ENCODE results near the gene SLIT3. TPM values are rescaled to one million over a fixed set of nuclear protein-coding genes. Genes with fewer than 3 reads are reported as not detected.

Gene SLIT3
- total and polyA plus RNA-seq, 2 donors, result 8.4 to 9.2 TPM

DNA sequence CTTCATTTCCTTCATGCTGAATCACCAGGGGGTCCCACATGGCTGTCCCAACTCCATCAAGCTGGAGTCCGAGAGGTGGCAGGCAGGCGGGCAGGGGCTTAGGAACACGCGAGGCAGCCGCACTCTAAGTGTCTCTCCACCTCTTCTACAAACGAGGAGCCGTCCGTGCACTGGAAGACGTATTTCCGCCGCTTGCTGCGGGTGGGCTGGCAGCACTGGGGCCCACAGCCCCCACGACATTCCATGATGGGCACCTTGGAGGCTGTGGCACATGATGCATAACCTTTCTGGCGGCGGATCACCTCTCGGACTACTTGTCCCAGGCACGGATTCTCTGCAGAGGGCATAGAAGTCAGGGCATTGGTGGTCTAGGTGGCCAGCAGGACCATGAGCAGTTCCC lies 634.6 kb downstream of the SLIT3 start:
- no peaks in the 10 kb centered on the region for H3K27me3 ChIP-seq (ENCODE audit: control insufficient read depth in 2 of 2, insufficient read depth in 1 of 2, low read length in 1 of 2)
- no peak overlapping the region for H3K27ac ChIP-seq (ENCODE audit: low read depth in 1 of 2, low read length in 1 of 2)
- no peaks in the 10 kb centered on the region for H3K36me3 ChIP-seq (ENCODE audit: control insufficient read depth in 2 of 2, insufficient read depth in 2 of 2, low read length in 1 of 2)
- H3K4me1 ChIP-seq (ENCODE audit: control insufficient read depth in 2 of 2, insufficient read depth in 2 of 2, low read length in 2 of 2), result peaks cover 0 to 18% of the 10 kb centered on the region in 2 donors
- H3K9me3 ChIP-seq (ENCODE audit: control insufficient read depth in 2 of 2, insufficient read depth in 1 of 2, low read length in 1 of 2), result no peaks in the 10 kb centered on the region
- WGBS, result 97% methylated on average over 17 of the region's 17 CpGs
- DNase-seq (ENCODE audit: low read depth in 6 of 9, low spot score in 9 of 9), result no peak
- no peak overlapping the region for H3K4me3 ChIP-seq (ENCODE audit: low read length in 2 of 2)

- WGBS, result 5% methylated on average over 1 of the region's 1 CpG
Measured at GRCh38 chr5:168663276-168664004, 637.5 kb downstream of the SLIT3 start.

DNA sequence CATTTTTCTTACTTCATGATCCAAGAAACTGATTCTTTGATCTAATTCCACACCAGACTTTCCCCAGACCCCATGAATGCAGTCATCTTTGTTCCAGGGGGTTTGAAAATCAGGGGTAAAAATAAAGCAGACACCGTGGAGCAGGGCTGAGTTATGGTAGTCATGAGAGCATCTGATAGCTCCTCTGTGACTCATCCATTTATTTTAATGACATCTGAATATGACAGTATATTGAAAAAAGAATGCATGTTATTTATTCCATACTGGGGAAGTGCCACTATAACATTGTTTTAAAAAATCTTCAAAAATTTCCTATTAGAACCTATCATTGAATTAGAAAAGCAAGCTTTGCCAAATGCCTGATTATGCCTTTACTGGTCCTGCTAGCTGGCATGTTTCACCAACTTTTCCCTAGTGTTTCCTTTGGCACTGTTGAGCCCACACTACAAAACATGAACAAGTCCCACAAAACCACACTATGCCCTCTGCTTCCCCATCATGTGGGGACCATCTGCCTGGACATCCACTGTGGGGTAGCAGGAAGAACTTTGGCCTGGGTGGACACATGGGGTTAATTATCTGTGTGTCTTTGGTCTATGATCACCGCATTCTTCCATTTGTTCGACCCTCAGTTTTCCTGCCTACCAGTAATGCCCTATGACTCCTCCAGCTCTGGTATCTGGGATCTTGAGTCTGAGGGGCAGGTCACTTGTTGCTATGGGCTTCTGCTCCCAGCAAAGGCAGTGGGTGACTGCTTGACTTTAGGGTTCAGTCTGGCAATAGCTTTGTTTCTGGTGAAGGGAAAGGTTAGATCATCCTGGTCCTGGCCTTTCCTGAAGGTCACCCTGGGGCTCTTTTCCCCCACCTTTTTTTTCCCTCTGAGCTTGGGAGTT lies 639.1 kb downstream of the SLIT3 start:
- Histone ChIP-seq H3K4me1 (ENCODE audit: control insufficient read depth in 2 of 2, insufficient read depth in 2 of 2, low read length in 2 of 2) (peaks cover 4 to 18% of the 10 kb centered on the region in 2 donors), H3K27ac (ENCODE audit: low read depth in 1 of 2, low read length in 1 of 2) (no peak overlapping the region), H3K27me3 (ENCODE audit: control insufficient read depth in 2 of 2, insufficient read depth in 1 of 2, low read length in 1 of 2) (no peaks in the 10 kb centered on the region), H3K9me3 (ENCODE audit: control insufficient read depth in 2 of 2, insufficient read depth in 1 of 2, low read length in 1 of 2) (no peaks in the 10 kb centered on the region), H3K36me3 (ENCODE audit: control insufficient read depth in 2 of 2, insufficient read depth in 2 of 2, low read length in 1 of 2) (no peaks in the 10 kb centered on the region), H3K4me3 (ENCODE audit: low read length in 2 of 2) (no peak overlapping the region)
- WGBS, result 94% methylated on average over 3 of the region's 3 CpGs
- no peak for DNase-seq (ENCODE audit: low read depth in 6 of 9, low spot score in 9 of 9)

More at GRCh38 chr5:168663276-168664004, 637.5 kb downstream of the SLIT3 start:
- Histone ChIP-seq H3K4me3 (ENCODE audit: low read length in 2 of 2) (no peak overlapping the region), H3K27ac (ENCODE audit: low read depth in 1 of 2, low read length in 1 of 2) (peak overlapping the region in 1 of 2 donors; percentile 71), H3K27me3 (ENCODE audit: control insufficient read depth in 2 of 2, insufficient read depth in 1 of 2, low read length in 1 of 2) (no peaks in the 10 kb centered on the region), H3K4me1 (ENCODE audit: control insufficient read depth in 2 of 2, insufficient read depth in 2 of 2, low read length in 2 of 2) (peaks cover 4 to 18% of the 10 kb centered on the region in 2 donors), H3K36me3 (ENCODE audit: control insufficient read depth in 2 of 2, insufficient read depth in 2 of 2, low read length in 1 of 2) (no peaks in the 10 kb centered on the region), H3K9me3 (ENCODE audit: control insufficient read depth in 2 of 2, insufficient read depth in 1 of 2, low read length in 1 of 2) (no peaks in the 10 kb centered on the region)
- peak in 4 of 9 donors; percentile 11 to 45 (median 42) for DNase-seq (ENCODE audit: low read depth in 6 of 9, low spot score in 9 of 9)

DNA sequence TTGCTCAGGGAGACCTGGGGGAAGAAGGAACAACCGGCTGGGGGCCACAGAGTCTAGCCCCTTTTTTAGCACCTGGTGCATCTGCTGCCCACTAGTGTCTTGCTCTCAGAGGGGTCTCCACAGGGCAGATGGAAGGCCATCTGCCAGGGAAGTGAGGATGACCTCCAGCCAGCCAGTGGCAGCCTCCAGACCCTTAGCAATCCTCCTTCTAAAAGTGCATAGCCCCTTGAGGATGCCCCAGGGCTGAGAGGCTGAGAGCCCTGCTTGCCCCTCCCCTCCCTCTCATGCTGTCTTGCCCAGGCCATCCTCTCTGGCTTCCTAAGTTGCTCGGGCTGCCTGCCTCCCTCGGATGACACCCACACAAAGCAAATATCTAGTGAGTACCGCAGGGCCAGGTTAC lies 640.2 kb downstream of the SLIT3 start:
- Histone ChIP-seq H3K27me3 (ENCODE audit: control insufficient read depth in 2 of 2, insufficient read depth in 1 of 2, low read length in 1 of 2) (no peaks in the 10 kb centered on the region), H3K9me3 (ENCODE audit: control insufficient read depth in 2 of 2, insufficient read depth in 1 of 2, low read length in 1 of 2) (no peaks in the 10 kb centered on the region), H3K36me3 (ENCODE audit: control insufficient read depth in 2 of 2, insufficient read depth in 2 of 2, low read length in 1 of 2) (no peaks in the 10 kb centered on the region), H3K27ac (ENCODE audit: low read depth in 1 of 2, low read length in 1 of 2) (no peak overlapping the region), H3K4me1 (ENCODE audit: control insufficient read depth in 2 of 2, insufficient read depth in 2 of 2, low read length in 2 of 2) (peaks cover 4 to 18% of the 10 kb centered on the region in 2 donors), H3K4me3 (ENCODE audit: low read length in 2 of 2) (no peak overlapping the region)
- WGBS, result 93% methylated on average over 4 of the region's 4 CpGs
- DNase-seq (ENCODE audit: low read depth in 6 of 9, low spot score in 9 of 9), result no peak

- Histone ChIP-seq H3K4me3 (ENCODE audit: low read length in 2 of 2) (no peak overlapping the region), H3K27ac (ENCODE audit: low read depth in 1 of 2, low read length in 1 of 2) (peak overlapping the region in 1 of 2 donors; percentile 21), H3K9me3 (ENCODE audit: control insufficient read depth in 2 of 2, insufficient read depth in 1 of 2, low read length in 1 of 2) (no peaks in the 10 kb centered on the region), H3K4me1 (ENCODE audit: control insufficient read depth in 2 of 2, insufficient read depth in 2 of 2, low read length in 2 of 2) (peaks cover 9 to 15% of the 10 kb centered on the region in 2 donors), H3K36me3 (ENCODE audit: control insufficient read depth in 2 of 2, insufficient read depth in 2 of 2, low read length in 1 of 2) (no peaks in the 10 kb centered on the region), H3K27me3 (ENCODE audit: control insufficient read depth in 2 of 2, insufficient read depth in 1 of 2, low read length in 1 of 2) (no peaks in the 10 kb centered on the region)
- 91% methylated on average over 5 of the region's 5 CpGs for WGBS
- DNase-seq (ENCODE audit: low read depth in 6 of 9, low spot score in 9 of 9), result no peak
Measured at GRCh38 chr5:168659286-168659847, 641.6 kb downstream of the SLIT3 start.

DNA sequence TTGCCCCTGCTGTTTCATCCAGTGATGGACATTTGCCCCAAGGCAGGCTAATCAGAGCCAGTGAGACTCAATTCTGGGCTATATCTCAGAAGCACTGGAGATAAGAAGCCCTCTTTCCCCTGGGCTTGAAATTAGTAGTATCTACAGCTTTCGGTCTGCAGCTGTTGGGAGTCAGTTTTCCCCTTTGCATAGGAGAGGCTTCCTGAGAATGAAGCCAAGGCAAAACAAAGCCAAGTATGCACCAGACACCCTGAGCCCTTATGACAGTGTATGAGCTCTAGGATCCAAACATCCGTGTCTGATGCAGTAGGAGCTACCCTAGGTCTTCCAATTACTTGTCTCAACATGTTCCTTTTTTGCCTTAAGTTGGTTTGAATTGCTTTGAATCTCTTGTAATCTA lies 642.5 kb downstream of the SLIT3 start:
- no peak overlapping the region for H3K27ac ChIP-seq (ENCODE audit: low read depth in 1 of 2, low read length in 1 of 2)
- peak in 1 of 9 donors; percentile 19 for DNase-seq (ENCODE audit: low read depth in 6 of 9, low spot score in 9 of 9)
- peaks cover 11% of the 10 kb centered on the region in 2 donors for H3K4me1 ChIP-seq (ENCODE audit: control insufficient read depth in 2 of 2, insufficient read depth in 2 of 2, low read length in 2 of 2)
- H3K27me3 ChIP-seq (ENCODE audit: control insufficient read depth in 2 of 2, insufficient read depth in 1 of 2, low read length in 1 of 2), result no peaks in the 10 kb centered on the region
- no peak overlapping the region for H3K4me3 ChIP-seq (ENCODE audit: low read length in 2 of 2)
- WGBS, result 96% methylated on average over 2 of the region's 2 CpGs
- no peaks in the 10 kb centered on the region for H3K36me3 ChIP-seq (ENCODE audit: control insufficient read depth in 2 of 2, insufficient read depth in 2 of 2, low read length in 1 of 2)
- no peaks in the 10 kb centered on the region for H3K9me3 ChIP-seq (ENCODE audit: control insufficient read depth in 2 of 2, insufficient read depth in 1 of 2, low read length in 1 of 2)

DNA sequence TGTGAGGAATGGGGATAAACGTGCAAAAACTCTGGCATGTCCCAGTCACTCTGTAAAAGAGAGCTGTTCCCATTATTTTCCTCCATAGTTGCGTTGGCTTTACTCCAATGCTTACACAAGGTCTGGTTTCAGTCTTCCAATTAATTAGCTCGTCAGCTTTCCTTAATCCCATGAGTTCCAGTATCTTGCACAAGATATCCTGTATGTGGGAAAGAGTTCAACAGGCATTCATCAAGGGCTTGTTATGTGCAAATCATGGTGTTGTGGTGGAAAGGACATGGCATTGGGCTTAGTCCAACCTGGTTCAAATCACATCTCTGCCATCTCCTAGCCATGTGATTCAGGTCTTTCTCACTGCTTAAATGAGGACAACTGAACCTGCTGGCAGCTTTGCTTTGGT lies 644.3 kb downstream of the SLIT3 start:
- no peak overlapping the region for H3K27ac ChIP-seq (ENCODE audit: low read depth in 1 of 2, low read length in 1 of 2)

GRCh38 chr5:168655316-168655715 lies 645.6 kb downstream of the SLIT3 start:
- no peak for DNase-seq (ENCODE audit: low read depth in 6 of 9, low spot score in 9 of 9)
- Histone ChIP-seq H3K27me3 (ENCODE audit: control insufficient read depth in 2 of 2, insufficient read depth in 1 of 2, low read length in 1 of 2) (no peaks in the 10 kb centered on the region), H3K9me3 (ENCODE audit: control insufficient read depth in 2 of 2, insufficient read depth in 1 of 2, low read length in 1 of 2) (no peaks in the 10 kb centered on the region), H3K27ac (ENCODE audit: low read depth in 1 of 2, low read length in 1 of 2) (no peak overlapping the region), H3K4me1 (ENCODE audit: control insufficient read depth in 2 of 2, insufficient read depth in 2 of 2, low read length in 2 of 2) (peaks cover 0 to 11% of the 10 kb centered on the region in 2 donors), H3K36me3 (ENCODE audit: control insufficient read depth in 2 of 2, insufficient read depth in 2 of 2, low read length in 1 of 2) (no peaks in the 10 kb centered on the region), H3K4me3 (ENCODE audit: low read length in 2 of 2) (no peak overlapping the region)
- WGBS, result 99% methylated on average over 5 of the region's 5 CpGs

More for the DNA sequence above, 644.3 kb downstream of the SLIT3 start:
- Histone ChIP-seq H3K36me3 (ENCODE audit: control insufficient read depth in 2 of 2, insufficient read depth in 2 of 2, low read length in 1 of 2) (no peaks in the 10 kb centered on the region), H3K9me3 (ENCODE audit: control insufficient read depth in 2 of 2, insufficient read depth in 1 of 2, low read length in 1 of 2) (no peaks in the 10 kb centered on the region), H3K4me1 (ENCODE audit: control insufficient read depth in 2 of 2, insufficient read depth in 2 of 2, low read length in 2 of 2) (peaks cover 0 to 11% of the 10 kb centered on the region in 2 donors), H3K27me3 (ENCODE audit: control insufficient read depth in 2 of 2, insufficient read depth in 1 of 2, low read length in 1 of 2) (no peaks in the 10 kb centered on the region), H3K4me3 (ENCODE audit: low read length in 2 of 2) (no peak overlapping the region)
- DNase-seq (ENCODE audit: low read depth in 6 of 9, low spot score in 9 of 9), result no peak
- 89% methylated on average over 3 of the region's 3 CpGs for WGBS

Data from thymus (tissue), 11 donors.